Measurements from ENCODE around the gene STK33. TPM values are rescaled to one million over a fixed set of nuclear protein-coding genes. Genes with fewer than 3 reads are reported as not detected.

The STK33 gene
- total RNA-seq, 1 experiment from 2014 or later: 10.9 TPM

GRCh38 chr11:8487261-8487660 lies 106.8 kb downstream of the STK33 start:
- Histone ChIP-seq H3K4me1 (ENCODE audit: control insufficient read depth in 1 of 2, insufficient read depth in 2 of 2, low read length in 2 of 2) (no peaks in the 10 kb centered on the region), H3K27me3 (ENCODE audit: insufficient read depth, low read length) (no peaks in the 10 kb centered on the region), H3K9ac (ENCODE audit: low read length) (no peak overlapping the region), H3K27ac (ENCODE audit: low read depth, low read length) (no peak overlapping the region), H3K79me2 (ENCODE audit: insufficient read depth, low read length) (no peaks in the 10 kb centered on the region), H3K9me2 (ENCODE audit: insufficient read depth) (no peaks in the 10 kb centered on the region), H2AFZ (ENCODE audit: low read depth, low read length, poor library complexity, severe bottlenecking) (no peak overlapping the region), H3K4me2 (ENCODE audit: low read length) (no peak overlapping the region), H3K36me3 (ENCODE audit: control insufficient read depth in 1 of 2, insufficient read depth in 2 of 2, low read length in 2 of 2) (no peaks in the 10 kb centered on the region), H3K9me3 (ENCODE audit: control insufficient read depth in 1 of 2, insufficient read depth in 1 of 2, low read depth in 1 of 2, low read length in 2 of 2) (no peaks in the 10 kb centered on the region), H3K4me3 (replicated peaks in 1 of 2; ENCODE audit: low read depth in 1 of 2, low read length in 2 of 2) (no peak overlapping the region), H4K20me1 (ENCODE audit: insufficient read depth) (no peaks in the 10 kb centered on the region)
- DNase-seq (ENCODE audit: low read depth, low spot score) (no peak), ATAC-seq (no peak)
- no peak for TF ChIP-seq ZBTB33 (IDR thresholded peaks at IDR 0.05; ENCODE audit: extremely low read depth, insufficient replicate concordance, low read length)
- TF ChIP-seq REST (IDR thresholded peaks at IDR 0.05; ENCODE audit: low read depth): no peak
- no peak for TF ChIP-seq ELF1 (IDR thresholded peaks at IDR 0.05; ENCODE audit: borderline replicate concordance, low read depth)
- TF ChIP-seq SRF (IDR thresholded peaks at IDR 0.05; ENCODE audit: low read depth): no peak
- no peak for TF ChIP-seq EZH2phosphoT487 (IDR thresholded peaks at IDR 0.05; ENCODE audit: borderline replicate concordance)
- no peak for TF ChIP-seq MAX (IDR thresholded peaks at IDR 0.05)
- TF ChIP-seq TCF7L2 (IDR thresholded peaks at IDR 0.05; ENCODE audit: borderline replicate concordance, extremely low read depth, insufficient read depth, insufficient read length): no peak
- no peak for TF ChIP-seq ZNF274 (IDR thresholded peaks at IDR 0.05; ENCODE audit: low read depth, low read length)
- TF ChIP-seq CEBPB (IDR thresholded peaks at IDR 0.05; ENCODE audit: low read depth): no peak
- TF ChIP-seq JUND (IDR thresholded peaks at IDR 0.05): no peak
- no peak for TF ChIP-seq POLR2A (IDR thresholded peaks at IDR 0.05; ENCODE audit: borderline replicate concordance, extremely low read depth, insufficient read depth, insufficient read length)
- TF ChIP-seq FOSL1 (IDR thresholded peaks at IDR 0.05; ENCODE audit: low read depth): no peak
- no peak for TF ChIP-seq POLR2AphosphoS5 (IDR thresholded peaks at IDR 0.05; ENCODE audit: low read depth, low read length)
- no peak for TF ChIP-seq EZH2 (IDR thresholded peaks at IDR 0.05)
- TF ChIP-seq CTCF (IDR thresholded peaks at IDR 0.05 in 2 of 3, conservative IDR thresholded peaks at IDR 0.05 in 1 of 3; ENCODE audit: borderline replicate concordance in 1 of 3, insufficient read depth in 1 of 3, low read depth in 2 of 3, low read length in 2 of 3): no peak
- intact Hi-C loops (cut with micrococcal nuclease): no loop called here
- no TSS peak for BruUV-seq (replicated peaks)
- CTCF ChIA-PET: no interaction called here
- POLR2A ChIA-PET: no interaction called here
- RAD21 ChIA-PET (ENCODE audit: low non-redundant PET in 1 of 2, low total read pairs in 2 of 2, uncharacterized antibody in 2 of 2, unreplicated experiment in 2 of 2): no interaction called here
